Cardiac ventricle fibroblast (primary cell): ENCODE results near the gene RXFP2. TPM values are rescaled to one million over a fixed set of nuclear protein-coding genes. Genes with fewer than 3 reads are reported as not detected.

Source experiments
- total RNA-seq: library from RNA; depleted of rRNA; stranded (reverse); fragments of >200 nt; gene quantifications from 2 replicates; pipeline ENCODE4 v1.2.3, GENCODE V29; 2015

The RXFP2 gene
- not detected in 2 replicates for total RNA-seq

DNA sequence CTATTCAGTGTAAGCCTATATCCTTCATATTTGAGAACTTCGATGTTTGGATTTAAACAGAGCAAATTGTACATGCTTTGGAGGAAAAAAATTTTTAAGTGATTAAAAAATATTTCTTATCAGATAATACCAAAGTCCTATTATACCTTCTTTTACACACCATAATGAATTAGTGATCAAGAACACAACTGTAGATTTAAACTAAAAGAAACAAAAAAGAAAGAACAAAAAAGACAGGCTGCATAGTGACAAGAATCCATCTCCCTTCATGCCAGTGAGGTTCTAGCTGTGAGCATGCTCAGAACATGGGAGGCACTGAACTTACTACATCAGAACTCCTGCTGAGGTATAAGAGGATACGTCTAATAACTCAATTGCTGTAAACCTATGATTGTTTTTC, at the start of gene RXFP2:
RXFP2 (plus strand) TSS at position 301 of the 400 bp plus-strand sequence; CDS start at position 388, 87 bp downstream.

